SK-N-SH (cell line): Measurements from ENCODE around the gene WDR46. TPM values are rescaled to one million over a fixed set of nuclear protein-coding genes. Genes with fewer than 3 reads are reported as not detected.

Experiments
- CTCF ChIA-PET: fragments of 300-600, 350-600 bp; formaldehyde crosslinking; extraction: SDS; loops from one replicate; lab custom pipeline; 2021; lab: Yijun Ruan, JAX
- POLR2A ChIA-PET: fragments of 350-600 bp; sonication (Branson Sonifier 250); formaldehyde crosslinking; extraction: SDS; loops from one replicate; lab custom pipeline; 2020; ENCODE audit warnings: antibody characterized with exemption, inconsistent platforms; lab: Yijun Ruan, JAX
- DNase-seq: peaks from one replicate; pipeline ENCODE4 v3.0.0; 2012
- H2AFZ ChIP-seq: fragments of 200-600 bp; sonication (generic); 2 replicates; pipeline ENCODE4 v1.8.1; 2016; ENCODE audit warnings: antibody characterized with exemption, mild to moderate bottlenecking, low read depth
- H3F3A ChIP-seq: fragments of 200-600 bp; sonication (generic); replicated peaks from 2 replicates; pipeline ENCODE3; 2016; ENCODE audit warnings: antibody characterized with exemption, mild to moderate bottlenecking; ENCODE audit not compliant: insufficient read depth
- H3K27ac ChIP-seq, 2 experiments: fragments of 200-500 bp in 1 of 2; fragments of 200-600 bp in 1 of 2; sonication (Bioruptor generic) in 1 of 2; sonication (generic), shearing (Covaris generic) in 1 of 2; 2 replicates each; pipeline versions ENCODE4 v1.5.1 to v1.6.1; 2014 to 2016; ENCODE audit warnings: low read depth in 2 of 2, inconsistent platforms in 1 of 2, low read length in 1 of 2, mild to moderate bottlenecking in 1 of 2, mixed read lengths in 1 of 2
- H3K27me3 ChIP-seq: fragments of 200-600 bp; sonication (generic), shearing (Covaris generic); 2 replicates; pipeline ENCODE4 v1.6.1; 2016; ENCODE audit warnings: mixed run types; ENCODE audit not compliant: insufficient read depth
- H3K36me3 ChIP-seq, 2 experiments: fragments of 200-500 bp in 1 of 2; fragments of 200-600 bp in 1 of 2; sonication (Bioruptor generic) in 1 of 2; sonication (generic) in 1 of 2; replicated peaks in 1 of 2; 2 replicates each; pipeline versions ENCODE3 to v1.5.1; 2014 to 2016; ENCODE audit warnings: low read length in 1 of 2, mild to moderate bottlenecking in 1 of 2; ENCODE audit not compliant: insufficient read depth in 2 of 2, control insufficient read depth in 1 of 2
- H3K4me1 ChIP-seq, 2 experiments: fragments of 200-500 bp in 1 of 2; fragments of 200-600 bp in 1 of 2; sonication (Bioruptor generic) in 1 of 2; sonication (generic), shearing (Covaris generic) in 1 of 2; 2 replicates each; pipeline versions ENCODE4 v1.5.1 to v1.6.1; 2014 to 2016; ENCODE audit warnings: low read depth in 1 of 2, low read length in 1 of 2, mixed run types in 1 of 2; ENCODE audit not compliant: insufficient read depth in 2 of 2, control insufficient read depth in 1 of 2
- H3K4me2 ChIP-seq: fragments of 200-600 bp; sonication (generic), shearing (Covaris generic); 2 replicates; pipeline ENCODE4 v1.6.1; 2017; ENCODE audit warnings: mixed run types
- H3K4me3 ChIP-seq, 2 experiments: fragments of 200-500 bp in 1 of 2; fragments of 200-600 bp in 1 of 2; sonication (Bioruptor generic) in 1 of 2; sonication (generic), shearing (Covaris generic) in 1 of 2; 2 replicates each; pipeline versions ENCODE4 v1.5.1 to v1.8.1; 2014 to 2016; ENCODE audit warnings: low read depth in 2 of 2, inconsistent platforms in 1 of 2, low read length in 1 of 2, mild to moderate bottlenecking in 1 of 2, mixed read lengths in 1 of 2, moderate library complexity in 1 of 2
- H3K79me2 ChIP-seq: fragments of 200-600 bp; sonication (generic); 2 replicates; pipeline ENCODE4 v1.8.1; 2017; ENCODE audit warnings: mild to moderate bottlenecking; ENCODE audit not compliant: insufficient read depth
- H3K9ac ChIP-seq: fragments of 200-600 bp; sonication (generic); 2 replicates; pipeline ENCODE4 v1.6.1; 2017; ENCODE audit warnings: mixed run types
- H3K9me2 ChIP-seq: fragments of 200-600 bp; sonication (generic); 2 replicates; pipeline ENCODE4 v1.6.1; 2017; ENCODE audit warnings: mixed run types
- H3K9me3 ChIP-seq: fragments of 200-600 bp; sonication (generic); 2 replicates; pipeline ENCODE4 v1.6.1; 2017; ENCODE audit warnings: mixed run types, mild to moderate bottlenecking, moderate library complexity
- H4K20me1 ChIP-seq: fragments of 200-600 bp; sonication (generic); 2 replicates; pipeline ENCODE4 v1.6.1; 2017; ENCODE audit warnings: mild to moderate bottlenecking, mixed run types; ENCODE audit not compliant: insufficient read depth
- CHD2 ChIP-seq: fragments of 150-350 bp; IDR thresholded peaks from 2 replicates; pipeline ENCODE4 v1.6.1; 2018; ENCODE audit warnings: low read length; ENCODE audit not compliant: partially characterized antibody
- EP300 ChIP-seq, 2 experiments: IDR thresholded peaks; 2 replicates each; pipeline versions ENCODE4 v1.4.0 to v1.6.1; 2012; ENCODE audit warnings: borderline replicate concordance in 1 of 2, low read depth in 1 of 2, low read length in 1 of 2
- POLR2AphosphoS5 ChIP-seq: IDR thresholded peaks from 2 replicates; pipeline ENCODE4 v1.6.1; 2012; ENCODE audit warnings: low read depth, low read length
- RXRA ChIP-seq: IDR thresholded peaks from 2 replicates; pipeline ENCODE4 v1.4.0; 2012; ENCODE audit warnings: low read depth, mild to moderate bottlenecking, borderline replicate concordance
- SIN3A ChIP-seq: IDR thresholded peaks from 2 replicates; pipeline ENCODE4 v1.6.1; 2012; ENCODE audit warnings: low read depth, mild to moderate bottlenecking, low read length, moderate library complexity, borderline replicate concordance
- TEAD4 ChIP-seq: IDR thresholded peaks from 2 replicates; pipeline ENCODE4 v1.4.0; 2012; ENCODE audit warnings: mild to moderate bottlenecking, borderline replicate concordance; ENCODE audit not compliant: insufficient read depth
- WGBS: methylation state at CpG from one replicate; pipeline ENCODE4 v1.1.6; 2017; ENCODE audit warnings: low lambda C conversion rate; 5-methylcytosine and 5-hydroxymethylcytosine counted together
- polyA plus RNA-seq, 3 experiments: library from polyadenylated mRNA; depleted of rRNA; stranded (reverse); fragments of >200 nt; gene quantifications; 2 replicates each; pipeline ENCODE4 v1.2.3, GENCODE V29; 2012

The WDR46 gene
- polyA plus RNA-seq, 1 of the 3 experiments (the other 2 are of a cell fraction), result 153 TPM

GRCh38 chr6:33273924-33274902, 14.8 kb downstream of the WDR46 start:
- Histone ChIP-seq H3K4me2 (peak overlapping the region; percentile 94), H3K36me3 (peaks cover 46 to 50% of the 10 kb centered on the region in 2 experiments), H3F3A (peaks cover 65% of the 10 kb centered on the region), H3K4me3 (peak overlapping the region; percentile 76 to 91), H3K9me3 (no peaks in the 10 kb centered on the region), H3K27ac (peak overlapping the region; percentile 54 to 88), H2AFZ (no peak overlapping the region), H3K4me1 (peaks cover 36 to 39% of the 10 kb centered on the region in 2 experiments; a peak in 3 of 4 replicates)
- ChIA-PET CTCF (interaction anchor here (1.0 to 1.2 kb wide), 2 partner anchors 15 to 25 kb away, joined by 3 read pairs; partner anchors contain the start of gene WDR46), POLR2A (no interaction called here)
- WGBS, result 18% methylated on average over 14 of the region's 14 CpGs
- TF ChIP-seq RXRA, result no peak
- peak; percentile 16 for TF ChIP-seq CHD2
- no peak for TF ChIP-seq SIN3A
- no peak for TF ChIP-seq TEAD4
- peak; percentile 11 for TF ChIP-seq POLR2AphosphoS5
- TF ChIP-seq, all 33 proteins: peak for 2
- no peak for DNase-seq
- no peaks in the 10 kb centered on the region for H3K27me3 ChIP-seq
- peak overlapping the region; percentile 95; the same call in 1 of the 2 replicates for H3K9ac ChIP-seq
- H3K9me2 ChIP-seq, result no peaks in the 10 kb centered on the region
- peaks cover 44% of the 10 kb centered on the region for H4K20me1 ChIP-seq
- peaks cover 58% of the 10 kb centered on the region for H3K79me2 ChIP-seq

GRCh38 chr6:33273129-33273923, 15.7 kb downstream of the WDR46 start:
- Histone ChIP-seq H3K9ac (peak overlapping the region; percentile 95), H3K27ac (peak overlapping the region; percentile 88 to 99), H3K4me1 (peaks cover 36 to 39% of the 10 kb centered on the region in 2 experiments; a peak in 3 of 4 replicates), H3K79me2 (peaks cover 64% of the 10 kb centered on the region), H2AFZ (no peak overlapping the region), H3K4me2 (peak overlapping the region; percentile 94), H3K4me3 (peak overlapping the region; percentile 76 to 91), H4K20me1 (peaks cover 43% of the 10 kb centered on the region), H3K27me3 (no peaks in the 10 kb centered on the region), H3F3A (peaks cover 58% of the 10 kb centered on the region), H3K36me3 (peaks cover 51 to 57% of the 10 kb centered on the region in 2 experiments), H3K9me2 (no peaks in the 10 kb centered on the region), H3K9me3 (no peaks in the 10 kb centered on the region)
- POLR2A ChIA-PET, result interaction anchor here (2.2 kb wide), 1 partner anchor 26 kb away, joined by 16 read pairs; the partner anchor contains the start of gene RGL2
- WGBS, result 8% methylated on average over 11 of the region's 11 CpGs
- TF ChIP-seq POLR2AphosphoS5 (peak; percentile 13; the same call in 1 of the 2 replicates), EP300 (IDR thresholded peaks at IDR 0.05; ENCODE audit: borderline replicate concordance in 1 of 2, low read depth in 1 of 2, low read length in 1 of 2) (no peak)
- no peak for DNase-seq
- CTCF ChIA-PET, result interaction anchor here (1.0 to 2.1 kb wide), 2 partner anchors 10 to 15 kb away, joined by 3 to 5 read pairs; partner anchors contain the start of gene WDR46
